ENCODE results near the gene TNS1. TPM values are rescaled to one million over a fixed set of nuclear protein-coding genes. Genes with fewer than 3 reads are reported as not detected.

Gene TNS1
- total and polyA plus RNA-seq, 9 of the 15 experiments (the other 6 are each of a cell fraction or from before 2014, with no cell fraction given), result 0.13 to 2.7 (median 0.77) TPM

GRCh38 chr2:217996361-217996760 is 6.4 kb downstream of the TNS1 start:
- Histone ChIP-seq H3K27ac (ENCODE audit: extremely low read depth, low read depth, low read length) (no peak overlapping the region), H3K4me1 (replicated peaks in 1 of 2; ENCODE audit: control insufficient read depth in 2 of 2, insufficient read depth in 2 of 2, low read length in 2 of 2) (no peaks in the 10 kb centered on the region), H3K9ac (ENCODE audit: insufficient read depth in 1 of 2, low read depth in 2 of 2, low read length in 2 of 2) (no peak overlapping the region), H4K20me1 (replicated peaks; ENCODE audit: control insufficient read depth, insufficient read depth, low read length) (no peaks in the 10 kb centered on the region), H3K9me3 (replicated peaks; ENCODE audit: control insufficient read depth, insufficient read depth, low read depth, low read length) (no peaks in the 10 kb centered on the region), H3K4me2 (ENCODE audit: insufficient read depth, low read length) (no peak overlapping the region), H3K79me2 (ENCODE audit: control insufficient read depth, insufficient read depth, low read length) (no peaks in the 10 kb centered on the region), H3K4me3 (no peak overlapping the region), H2AFZ (ENCODE audit: low read depth, low read length) (no peak overlapping the region), H3K9me1 (ENCODE audit: control insufficient read depth, insufficient read depth, low read length) (no peaks in the 10 kb centered on the region), H3K36me3 (ENCODE audit: control insufficient read depth, insufficient read depth, low read length) (no peaks in the 10 kb centered on the region), H3K27me3 (ENCODE audit: control insufficient read depth in 2 of 2, insufficient read depth in 2 of 2, low read length in 2 of 2) (peaks cover 0 to 33% of the 10 kb centered on the region in 2 experiments; a peak in 2 of 5 replicates)
- intact Hi-C loops (cut with micrococcal nuclease) (loop anchor here (5.0 kb wide), 1 partner anchor 36 kb away; no protein-coding TSS in a partner anchor), in situ Hi-C loops (cut with MboI) (no loop called here)
- ATAC-seq (no peak), FAIRE-seq (no peak), DNase-seq (ENCODE audit: extremely low read depth in 1 of 4, low spot score in 3 of 4) (peak in 1 of 4 experiments; percentile 13)
- CTCF ChIA-PET (ENCODE audit: low intra/inter-chr PET ratio), result interaction anchor here (0.6 kb wide), 1 partner anchor 49 kb away, joined by 3 read pairs; no protein-coding TSS in a partner anchor
- BruUV-seq (replicated peaks), result no TSS peak
- WGBS (ENCODE audit: insufficient coverage, low coverage, missing lambda C conversion rate), result 7% methylated on average over 6 of the region's 7 CpGs
- POLR2A ChIA-PET, result interaction anchor here (0.6 kb wide), 1 partner anchor 43 kb away, joined by 4 read pairs; no protein-coding TSS in a partner anchor
- TF ChIP-seq NR3C1 (CRISPR knock-in tag; IDR thresholded peaks at IDR 0.05) (no peak), E2F1 (CRISPR knock-in tag; IDR thresholded peaks at IDR 0.05) (no peak), SMARCB1 (IDR thresholded peaks at IDR 0.05; ENCODE audit: insufficient read length, low read depth) (no peak), CBX1 (IDR thresholded peaks at IDR 0.05; ENCODE audit: low read depth) (no peak), GATAD2A (IDR thresholded peaks at IDR 0.05) (no peak), TOE1 (IDR thresholded peaks at IDR 0.05; ENCODE audit: borderline replicate concordance) (no peak), TOE1 (CRISPR knock-in tag; IDR thresholded peaks at IDR 0.05; ENCODE audit: borderline replicate concordance, low read depth) (no peak)

All from K562 (cell line).